Panc1 (cell line): ENCODE measurements around the gene FGD1. TPM values are rescaled to one million over a fixed set of nuclear protein-coding genes. Genes with fewer than 3 reads are reported as not detected.

ENCODE experiments used
- ATAC-seq: fragments of 200-7000 bp; cut with Tn5 transposase; 2 replicates; pipeline ENCODE4 v1.9.1; 2020; ENCODE audit warnings: mild to moderate bottlenecking, moderate library complexity
- BruUV-seq: library from RNA; stranded (reverse); fragments of 400-500 nt; replicated peaks from 2 replicates; lab custom pipeline; 2021; lab: Mats Ljungman, UMichigan
- CTCF ChIA-PET: fragments of 300-600 bp; sonication (Branson Sonifier 250); formaldehyde crosslinking; loops from one replicate; lab custom pipeline; 2022; ENCODE audit warnings: antibody characterized with exemption; lab: Charles Lee
- POLR2A ChIA-PET: fragments of 300-600 bp; sonication (Branson Sonifier 250); formaldehyde crosslinking; loops from one replicate; lab custom pipeline; 2022; ENCODE audit warnings: antibody characterized with exemption; lab: Charles Lee
- DNase-seq: peaks from one replicate; pipeline ENCODE4 v3.0.0-alpha.2; 2010; ENCODE audit warnings: low read depth, low spot score
- H3K27ac ChIP-seq: 2 replicates; pipeline ENCODE4 v1.5.1; 2011; ENCODE audit warnings: mild to moderate bottlenecking, low read length, inconsistent platforms
- H3K27me3 ChIP-seq: fragments of 200-500 bp; sonication (Bioruptor generic); 2 replicates; pipeline ENCODE4 v1.6.0; 2014; ENCODE audit warnings: low read length, inconsistent platforms; ENCODE audit not compliant: control insufficient read depth, insufficient read depth
- H3K36me3 ChIP-seq: fragments of 200-500 bp; sonication (Bioruptor generic); 2 replicates; pipeline ENCODE4 v1.5.1; 2014; ENCODE audit warnings: inconsistent platforms, mild to moderate bottlenecking, low read length, moderate library complexity; ENCODE audit not compliant: control insufficient read depth, insufficient read depth
- H3K4me1 ChIP-seq: 2 replicates; pipeline ENCODE4 v1.5.1; 2011; ENCODE audit warnings: inconsistent platforms, mild to moderate bottlenecking, low read length, moderate library complexity; ENCODE audit not compliant: control insufficient read depth, insufficient read depth
- H3K4me3 ChIP-seq, 2 experiments: 2 replicates each; pipeline ENCODE4 v1.5.1; 2011 to 2012; ENCODE audit warnings: low read depth in 2 of 2, low read length in 2 of 2, mild to moderate bottlenecking in 2 of 2, inconsistent platforms in 1 of 2, moderate library complexity in 1 of 2
- H3K9me3 ChIP-seq: fragments of 200-500 bp; sonication (Bioruptor generic); 2 replicates; pipeline ENCODE4 v1.5.1; 2014; ENCODE audit warnings: low read depth, mild to moderate bottlenecking, inconsistent platforms, low read length, moderate library complexity; ENCODE audit not compliant: control insufficient read depth, insufficient read depth
- POLR2AphosphoS5 ChIP-seq: IDR thresholded peaks from 2 replicates; pipeline ENCODE4 v1.6.1; 2012; ENCODE audit warnings: mild to moderate bottlenecking, low read depth, low read length, moderate library complexity
- SIN3A ChIP-seq: IDR thresholded peaks from 2 replicates; pipeline ENCODE4 v1.6.1; 2012; ENCODE audit warnings: low read depth, mild to moderate bottlenecking, low read length, moderate library complexity, borderline replicate concordance; ENCODE audit not compliant: insufficient read depth
- TCF7L2 ChIP-seq: IDR thresholded peaks from 2 replicates; pipeline ENCODE4 v1.6.1; 2011; ENCODE audit warnings: mild to moderate bottlenecking, low read depth, low read length, inconsistent platforms
- in situ Hi-C: cut with HindIII; loops from 2 replicates; pipeline ENCODE4 v1.10.0; 2016; ENCODE audit warnings: low sequenced_read_pairs, low pct_unique_long_range_greater_than_20kb
- intact Hi-C: fragments of 100-400 bp; cut with micrococcal nuclease; formaldehyde crosslinking; loops from one replicate; pipeline ENCODE4 v1.10.0; 2022; ENCODE audit not compliant: unreplicated experiment
- total RNA-seq: library from RNA; stranded (reverse); gene quantifications from one replicate; pipeline ENCODE4 v1.2.1, GENCODE V29; 2021; ENCODE audit not compliant: unreplicated experiment
- TF ChIP-seq, protein P1 (sequence below): fragments of 450-650 bp; IDR thresholded peaks from 2 replicates; pipeline ENCODE4 v1.5.1; 2017; ENCODE audit warnings: mild to moderate bottlenecking
- TF ChIP-seq, protein P2 (sequence below), 2 experiments: IDR thresholded peaks; 2 replicates each; pipeline ENCODE4 v1.6.1; 2011 to 2012; ENCODE audit warnings: low read depth in 2 of 2, control low read depth in 1 of 2, low read length in 1 of 2, mild to moderate bottlenecking in 1 of 2, moderate library complexity in 1 of 2; ENCODE audit not compliant: insufficient read depth in 1 of 2

FGD1 gene
- total RNA-seq, 1 experiment from 2014 or later, result 14.1 TPM

DNA sequence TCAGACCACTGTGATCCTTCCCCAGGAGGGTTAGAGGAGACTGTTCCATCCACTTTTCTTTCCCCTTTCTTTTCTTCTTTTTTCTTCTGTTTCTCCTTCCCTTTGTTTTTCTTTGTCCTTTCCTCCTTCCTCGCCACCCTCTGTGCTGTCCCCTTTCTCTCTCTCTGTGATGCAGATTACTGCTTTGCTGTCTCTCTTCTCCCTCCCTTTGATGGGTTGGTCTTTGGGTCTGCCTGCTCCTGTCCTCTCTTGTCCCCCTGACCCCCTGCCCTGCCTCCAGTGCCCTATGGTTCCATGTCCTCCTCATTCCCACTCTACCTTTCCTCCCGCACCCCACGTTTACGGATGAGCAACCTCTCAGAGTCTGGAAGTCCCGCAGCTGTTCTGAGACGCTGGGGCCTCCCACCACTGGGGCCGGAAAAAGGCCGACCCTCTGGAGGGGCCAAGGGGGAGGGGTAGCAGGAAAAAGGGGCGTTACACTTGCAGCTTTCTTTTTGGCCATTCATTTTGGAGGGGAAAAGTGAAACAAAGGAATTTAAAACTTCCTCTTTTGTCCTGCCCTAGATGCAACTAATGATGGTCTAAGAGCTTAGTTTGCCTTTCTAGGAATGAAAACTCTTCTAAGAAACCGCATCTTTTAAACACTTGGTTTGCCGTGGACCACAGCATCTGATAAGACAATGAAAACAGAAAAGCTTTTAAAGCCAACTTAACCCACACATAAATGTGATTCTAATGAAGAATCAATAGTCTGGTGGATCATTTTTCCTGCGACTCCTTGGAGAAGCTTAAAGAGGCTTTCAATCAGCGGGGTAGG lies 80.3 kb downstream of the FGD1 start:
- no peaks in the 10 kb centered on the region for H3K36me3 ChIP-seq
- ATAC-seq (no peak), DNase-seq (no peak)
- intact Hi-C loops (no loop called here), in situ Hi-C loops (no loop called here)
- ChIA-PET CTCF (no interaction called here), POLR2A (no interaction called here)
- no peak overlapping the region for H3K4me3 ChIP-seq
- H3K27me3 ChIP-seq, result no peaks in the 10 kb centered on the region
- H3K4me1 ChIP-seq, result no peaks in the 10 kb centered on the region
- H3K9me3 ChIP-seq, result no peaks in the 10 kb centered on the region
- no TSS peak for BruUV-seq
- H3K27ac ChIP-seq, result no peak overlapping the region
- TF ChIP-seq POLR2AphosphoS5 (no peak), SIN3A (no peak), TCF7L2 (no peak)
- TF ChIP-seq, protein P1, sequence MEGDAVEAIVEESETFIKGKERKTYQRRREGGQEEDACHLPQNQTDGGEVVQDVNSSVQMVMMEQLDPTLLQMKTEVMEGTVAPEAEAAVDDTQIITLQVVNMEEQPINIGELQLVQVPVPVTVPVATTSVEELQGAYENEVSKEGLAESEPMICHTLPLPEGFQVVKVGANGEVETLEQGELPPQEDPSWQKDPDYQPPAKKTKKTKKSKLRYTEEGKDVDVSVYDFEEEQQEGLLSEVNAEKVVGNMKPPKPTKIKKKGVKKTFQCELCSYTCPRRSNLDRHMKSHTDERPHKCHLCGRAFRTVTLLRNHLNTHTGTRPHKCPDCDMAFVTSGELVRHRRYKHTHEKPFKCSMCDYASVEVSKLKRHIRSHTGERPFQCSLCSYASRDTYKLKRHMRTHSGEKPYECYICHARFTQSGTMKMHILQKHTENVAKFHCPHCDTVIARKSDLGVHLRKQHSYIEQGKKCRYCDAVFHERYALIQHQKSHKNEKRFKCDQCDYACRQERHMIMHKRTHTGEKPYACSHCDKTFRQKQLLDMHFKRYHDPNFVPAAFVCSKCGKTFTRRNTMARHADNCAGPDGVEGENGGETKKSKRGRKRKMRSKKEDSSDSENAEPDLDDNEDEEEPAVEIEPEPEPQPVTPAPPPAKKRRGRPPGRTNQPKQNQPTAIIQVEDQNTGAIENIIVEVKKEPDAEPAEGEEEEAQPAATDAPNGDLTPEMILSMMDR, result no peak
- TF ChIP-seq, protein P2, sequence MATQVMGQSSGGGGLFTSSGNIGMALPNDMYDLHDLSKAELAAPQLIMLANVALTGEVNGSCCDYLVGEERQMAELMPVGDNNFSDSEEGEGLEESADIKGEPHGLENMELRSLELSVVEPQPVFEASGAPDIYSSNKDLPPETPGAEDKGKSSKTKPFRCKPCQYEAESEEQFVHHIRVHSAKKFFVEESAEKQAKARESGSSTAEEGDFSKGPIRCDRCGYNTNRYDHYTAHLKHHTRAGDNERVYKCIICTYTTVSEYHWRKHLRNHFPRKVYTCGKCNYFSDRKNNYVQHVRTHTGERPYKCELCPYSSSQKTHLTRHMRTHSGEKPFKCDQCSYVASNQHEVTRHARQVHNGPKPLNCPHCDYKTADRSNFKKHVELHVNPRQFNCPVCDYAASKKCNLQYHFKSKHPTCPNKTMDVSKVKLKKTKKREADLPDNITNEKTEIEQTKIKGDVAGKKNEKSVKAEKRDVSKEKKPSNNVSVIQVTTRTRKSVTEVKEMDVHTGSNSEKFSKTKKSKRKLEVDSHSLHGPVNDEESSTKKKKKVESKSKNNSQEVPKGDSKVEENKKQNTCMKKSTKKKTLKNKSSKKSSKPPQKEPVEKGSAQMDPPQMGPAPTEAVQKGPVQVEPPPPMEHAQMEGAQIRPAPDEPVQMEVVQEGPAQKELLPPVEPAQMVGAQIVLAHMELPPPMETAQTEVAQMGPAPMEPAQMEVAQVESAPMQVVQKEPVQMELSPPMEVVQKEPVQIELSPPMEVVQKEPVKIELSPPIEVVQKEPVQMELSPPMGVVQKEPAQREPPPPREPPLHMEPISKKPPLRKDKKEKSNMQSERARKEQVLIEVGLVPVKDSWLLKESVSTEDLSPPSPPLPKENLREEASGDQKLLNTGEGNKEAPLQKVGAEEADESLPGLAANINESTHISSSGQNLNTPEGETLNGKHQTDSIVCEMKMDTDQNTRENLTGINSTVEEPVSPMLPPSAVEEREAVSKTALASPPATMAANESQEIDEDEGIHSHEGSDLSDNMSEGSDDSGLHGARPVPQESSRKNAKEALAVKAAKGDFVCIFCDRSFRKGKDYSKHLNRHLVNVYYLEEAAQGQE (IDR thresholded peaks at IDR 0.05; ENCODE audit: insufficient read depth in 1 of 2, low read depth in 2 of 2, low read length in 1 of 2), result no peak

DNA sequence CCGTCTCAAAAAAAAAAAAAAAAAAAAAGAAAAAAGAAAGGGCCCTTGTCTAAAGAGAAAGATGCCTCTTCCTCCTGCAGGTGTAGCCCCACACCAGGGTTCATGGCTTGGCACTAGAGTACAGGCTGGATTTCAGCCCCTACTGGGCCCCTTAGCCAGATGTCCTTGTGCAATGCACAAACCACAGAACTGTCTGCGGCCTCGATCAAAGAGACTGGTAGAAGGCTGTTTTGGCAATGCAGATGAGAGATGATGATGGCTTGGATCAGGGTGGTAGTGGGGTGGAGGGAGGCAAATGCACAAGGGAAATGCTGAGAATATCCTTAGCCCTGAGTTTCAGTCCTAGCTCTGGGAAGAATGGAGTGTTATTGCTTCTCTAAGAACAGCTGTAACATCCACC lies 82.3 kb downstream of the FGD1 start:
- ChIA-PET CTCF (no interaction called here), POLR2A (no interaction called here)
- Histone ChIP-seq H3K9me3 (no peaks in the 10 kb centered on the region), H3K4me1 (no peaks in the 10 kb centered on the region), H3K27ac (no peak overlapping the region), H3K4me3 (no peak overlapping the region), H3K27me3 (no peaks in the 10 kb centered on the region), H3K36me3 (no peaks in the 10 kb centered on the region)
- no TSS peak for BruUV-seq
- intact Hi-C loops, result no loop called here
- TF ChIP-seq SIN3A (no peak), POLR2AphosphoS5 (no peak), TCF7L2 (no peak)
- TF ChIP-seq, protein P2 (IDR thresholded peaks at IDR 0.05; ENCODE audit: insufficient read depth in 1 of 2, low read depth in 2 of 2, low read length in 1 of 2), result no peak
- TF ChIP-seq, protein P1, result no peak
- in situ Hi-C loops, result no loop called here
- DNase-seq (no peak), ATAC-seq (no peak)
